ENCODE results near the gene AQP2.
"Not testable (repeated sequence)": the region's sequence is repeated elsewhere in the genome, so short reads cannot be mapped to it uniquely, and the experiment has no call there.

AQP2 gene

DNA sequence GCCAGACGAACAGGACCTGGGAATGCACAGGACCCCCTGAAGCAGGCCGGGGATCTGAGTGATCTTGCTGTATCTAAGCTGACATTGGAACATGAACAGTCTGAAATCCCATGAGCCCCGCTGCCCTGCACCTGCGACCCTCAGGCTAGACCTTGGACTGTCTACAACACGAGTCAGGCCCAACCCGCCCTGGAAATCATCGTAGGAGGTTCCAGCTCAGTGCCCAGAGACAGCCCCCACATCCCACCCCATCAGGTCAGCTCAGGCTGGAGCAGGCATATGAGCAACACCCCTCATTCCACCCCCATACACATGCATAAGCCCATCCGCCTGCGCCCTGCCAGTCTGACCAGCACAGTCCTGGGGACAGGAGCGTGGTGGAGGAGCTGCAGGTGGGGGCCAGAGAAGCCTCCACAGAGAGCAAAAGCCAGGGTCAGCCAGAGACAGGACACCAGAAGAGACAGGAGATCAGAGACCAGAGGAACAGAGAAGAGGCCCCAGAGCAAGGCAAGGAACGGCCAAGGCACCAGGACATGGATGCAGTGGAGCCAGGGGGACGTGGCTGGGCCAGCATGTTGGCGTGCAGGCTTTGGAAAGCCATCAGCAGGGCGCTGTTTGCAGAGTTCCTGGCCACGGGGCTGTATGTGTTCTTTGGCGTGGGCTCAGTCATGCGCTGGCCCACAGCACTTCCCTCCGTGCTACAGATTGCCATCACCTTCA is 22.3 kb downstream of the AQP2 start, which contains the start of gene AQP6:
Gene AQP6 (plus strand): TSS at position 307 of the 720 bp plus-strand sequence. CDS start 227 bp downstream, at position 534.
- DNase-seq: no peak

GRCh38 chr12:49973361-49973830 is 22.9 kb downstream of the AQP2 start:
- no peak for DNase-seq

DNA sequence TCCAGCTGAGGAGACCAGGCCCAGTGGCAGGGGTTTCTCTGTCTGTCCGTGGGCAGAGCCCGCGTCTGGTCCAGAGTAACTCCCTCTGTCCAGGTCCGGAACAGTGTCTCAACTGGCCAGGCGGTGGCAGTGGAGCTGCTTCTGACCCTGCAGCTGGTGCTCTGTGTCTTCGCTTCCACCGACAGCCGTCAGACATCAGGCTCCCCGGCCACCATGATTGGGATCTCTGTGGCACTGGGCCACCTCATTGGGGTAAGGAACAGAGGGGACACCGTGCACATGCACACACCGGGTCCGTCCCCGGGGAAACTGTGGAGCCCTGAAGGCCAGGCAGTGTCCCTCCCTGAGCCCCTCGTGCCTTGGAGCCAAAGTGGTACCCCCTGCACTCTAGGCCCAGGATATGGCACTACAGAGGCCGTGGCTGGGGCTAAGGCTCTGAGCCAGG is 23.7 kb downstream of the AQP2 start:
- no peak for DNase-seq

DNA sequence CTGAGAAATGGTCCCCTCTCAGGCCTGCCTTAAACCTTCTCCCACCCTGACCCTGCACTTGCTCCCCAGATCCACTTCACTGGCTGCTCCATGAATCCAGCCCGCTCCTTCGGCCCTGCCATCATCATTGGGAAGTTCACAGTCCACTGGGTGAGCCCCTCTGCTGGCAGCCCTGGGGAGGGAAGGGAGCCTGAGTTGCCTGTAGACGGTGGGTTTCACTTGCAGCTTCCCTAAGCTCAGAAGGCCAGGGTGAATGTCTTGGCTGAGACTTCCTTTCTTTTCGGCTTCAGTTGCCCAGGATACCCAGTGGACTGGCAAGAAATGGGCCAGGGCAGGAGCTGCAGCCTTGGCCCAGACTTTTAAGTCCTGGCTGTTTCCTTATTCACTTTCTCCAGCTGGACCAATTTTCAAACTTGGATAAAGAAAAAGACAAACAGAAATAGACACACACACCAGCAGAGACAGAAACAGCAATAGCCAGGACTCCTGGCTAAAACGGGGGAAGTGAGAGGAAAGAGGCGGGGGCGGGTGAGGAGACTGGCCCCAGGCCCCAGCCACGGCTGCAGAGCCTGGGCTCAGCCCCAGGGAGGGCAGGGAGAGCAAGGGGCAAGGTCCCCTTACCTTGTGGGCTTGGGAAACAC is 24.3 kb downstream of the AQP2 start:
- DNase-seq: no peak

DNA sequence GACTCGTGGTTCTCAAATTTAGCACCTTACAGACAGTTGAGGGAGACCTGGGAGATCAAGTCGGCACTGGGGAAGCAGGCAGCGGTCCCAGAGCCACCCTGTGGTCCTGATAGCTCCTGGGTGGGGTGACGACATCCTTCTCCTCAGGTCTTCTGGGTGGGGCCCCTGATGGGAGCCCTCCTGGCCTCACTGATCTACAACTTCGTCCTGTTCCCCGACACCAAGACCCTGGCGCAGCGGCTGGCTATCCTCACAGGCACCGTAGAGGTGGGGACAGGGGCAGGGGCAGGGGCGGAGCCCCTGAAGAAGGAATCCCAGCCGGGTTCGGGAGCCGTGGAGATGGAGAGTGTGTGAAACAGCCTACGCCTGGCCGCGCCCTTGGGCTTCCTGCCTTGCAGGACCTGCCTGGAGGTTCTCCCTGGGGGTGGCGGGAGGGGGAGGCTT is 24.8 kb downstream of the AQP2 start:
- no peak for DNase-seq

DNA sequence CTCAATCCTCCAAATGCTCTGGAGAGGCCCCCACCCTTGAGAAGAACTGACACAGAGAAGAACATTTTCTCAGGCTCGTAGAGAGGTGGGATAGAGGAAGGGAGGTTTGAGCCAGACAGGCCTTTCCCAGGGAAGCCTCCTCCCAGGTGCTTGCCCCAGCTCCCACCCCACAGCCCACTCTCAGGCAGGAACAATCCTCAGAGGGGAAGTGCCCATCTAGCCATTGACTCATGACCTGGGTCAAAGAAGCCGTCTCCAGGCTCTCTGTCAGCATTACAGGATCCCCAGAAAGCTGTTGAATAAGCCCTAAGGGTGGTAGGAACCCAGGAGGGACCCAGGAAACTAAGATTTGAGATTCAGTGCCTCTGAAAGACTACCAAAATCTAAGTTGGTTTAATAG is 26.0 kb downstream of the AQP2 start:
- DNase-seq: no peak

- no peak for DNase-seq
These were observed 27.6 kb downstream of the AQP2 start for GRCh38 chr12:49978125-49978524.

DNA sequence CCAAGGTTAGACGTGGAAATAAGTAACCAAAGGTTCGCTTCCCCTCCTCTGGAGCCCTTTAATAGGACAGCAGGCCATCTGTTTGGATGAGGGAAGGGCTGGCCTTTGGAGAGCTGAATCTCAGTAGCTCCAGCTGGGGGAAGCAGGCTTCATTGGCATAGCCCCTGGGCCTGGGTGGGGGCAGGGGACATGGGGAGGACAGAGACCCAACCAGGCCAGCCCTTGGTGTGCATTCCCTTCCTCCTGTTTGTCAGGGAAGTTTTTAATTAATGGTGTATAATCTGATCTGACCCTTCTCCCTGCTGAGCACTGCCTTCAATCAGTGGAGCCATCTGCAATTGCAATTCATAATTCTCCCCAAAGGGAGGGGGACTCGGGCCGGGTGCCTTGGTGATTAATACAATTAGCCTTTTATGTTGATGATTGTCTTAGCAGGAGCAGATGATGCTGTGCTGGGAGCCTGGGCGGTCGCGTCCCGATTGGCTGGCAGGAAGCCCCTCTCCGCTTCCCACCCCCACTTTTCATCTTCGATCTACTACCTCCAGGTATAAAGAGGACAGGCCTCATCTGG is 28.6 kb downstream of the AQP2 start:
- DNase-seq: no peak

DNA sequence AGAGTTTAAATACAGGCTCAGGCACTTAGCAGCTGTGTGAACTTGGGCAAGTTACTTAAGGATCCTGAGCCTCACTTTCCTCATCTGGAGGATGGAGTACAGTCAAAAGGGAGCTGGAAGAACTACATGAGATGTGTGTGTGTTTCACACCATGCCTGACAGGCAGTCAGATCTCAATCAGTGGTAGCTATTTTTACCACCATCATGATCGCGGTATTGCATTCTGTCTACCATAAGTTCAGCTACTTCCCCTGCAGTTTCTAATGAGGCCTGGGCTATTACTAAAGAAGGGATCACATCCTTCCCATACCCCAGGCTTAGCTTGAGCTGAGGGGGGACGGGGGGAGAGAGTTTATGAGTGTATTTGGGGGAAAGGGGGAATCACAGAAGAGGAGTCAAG is 29.3 kb downstream of the AQP2 start:
- no peak for DNase-seq

DNA sequence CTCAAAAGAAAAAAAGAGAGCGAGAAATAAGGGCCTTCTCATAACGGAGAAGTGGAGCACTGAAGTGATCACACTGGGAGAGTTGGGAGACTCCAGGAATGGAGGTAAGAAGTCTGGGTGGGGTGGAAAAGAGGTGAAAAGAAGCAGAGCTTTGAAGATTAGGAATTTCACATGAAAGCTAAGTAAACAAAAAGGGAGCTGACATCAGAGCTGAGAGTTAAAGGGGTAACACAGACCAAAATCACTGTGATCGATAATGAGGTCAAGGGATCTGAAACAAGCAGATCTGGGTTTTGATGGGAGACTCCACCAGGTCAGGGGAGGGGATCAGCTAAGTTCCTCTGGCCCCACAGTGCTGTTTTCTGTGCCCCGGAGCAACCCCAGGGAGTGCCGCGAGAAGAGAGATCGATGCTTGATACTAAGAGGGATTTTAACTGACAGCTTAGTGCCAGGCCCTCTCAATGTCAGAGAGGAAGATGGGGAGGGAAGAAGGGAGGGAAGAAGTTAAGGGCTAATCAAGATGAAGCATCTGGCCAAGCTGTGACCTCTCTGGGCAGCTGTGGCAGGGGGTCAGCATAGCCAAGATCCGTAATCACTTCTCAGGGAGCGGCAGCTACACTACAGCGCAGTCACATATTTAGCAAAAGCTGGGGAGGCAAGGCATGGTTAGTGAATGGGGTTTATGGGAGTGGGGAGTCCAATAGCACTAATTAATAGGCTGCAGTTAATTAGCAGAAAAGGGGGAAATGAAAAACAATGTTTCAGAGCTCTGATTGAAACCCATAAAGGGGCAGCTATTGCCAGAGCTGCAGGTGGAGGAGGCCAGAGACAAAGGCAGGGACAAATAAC is 30.2 kb downstream of the AQP2 start:
- no peak for DNase-seq

DNA sequence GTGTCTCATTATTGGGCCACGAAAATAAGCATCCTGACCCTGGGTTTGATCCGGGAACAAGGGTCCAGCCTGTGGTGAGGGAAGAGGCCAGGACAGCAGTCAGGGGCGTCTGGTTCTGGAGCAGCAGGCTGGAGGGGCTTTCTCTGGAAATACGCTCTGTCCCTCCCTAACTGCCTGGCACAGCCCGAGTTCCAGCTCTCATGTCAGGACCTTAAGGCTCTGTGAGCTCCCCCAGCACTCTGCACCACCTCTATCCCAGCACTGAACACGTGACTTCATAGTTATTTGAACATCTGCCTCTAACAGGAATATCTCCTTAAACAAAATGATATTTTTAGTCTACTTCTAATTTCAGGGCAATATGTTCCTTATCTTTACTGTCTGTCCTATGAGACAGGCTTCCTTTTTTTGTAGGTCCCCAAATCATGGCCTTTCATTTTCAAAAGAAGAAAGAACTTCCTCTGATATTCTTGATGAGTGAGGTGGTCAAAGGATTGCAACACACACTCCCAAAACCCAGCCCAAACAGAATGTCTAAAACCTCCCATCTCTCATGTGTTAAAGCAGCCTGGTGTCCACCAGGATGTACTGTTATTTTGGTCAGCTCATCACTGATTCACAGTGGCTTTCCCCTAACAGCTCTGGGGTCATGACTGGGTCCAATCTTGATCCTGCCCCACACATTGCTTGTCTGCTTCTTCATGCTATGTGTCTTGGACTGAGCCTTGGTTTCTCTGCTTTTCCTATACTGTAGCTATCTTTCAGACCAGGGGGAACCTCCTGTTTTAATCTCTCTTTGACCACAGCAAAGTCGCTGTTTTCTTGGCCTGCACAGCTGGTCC is 31.9 kb downstream of the AQP2 start:
- DNase-seq: no peak

GRCh38 chr12:49983892-49984291 is 33.4 kb downstream of the AQP2 start:
- no peak for DNase-seq

DNA sequence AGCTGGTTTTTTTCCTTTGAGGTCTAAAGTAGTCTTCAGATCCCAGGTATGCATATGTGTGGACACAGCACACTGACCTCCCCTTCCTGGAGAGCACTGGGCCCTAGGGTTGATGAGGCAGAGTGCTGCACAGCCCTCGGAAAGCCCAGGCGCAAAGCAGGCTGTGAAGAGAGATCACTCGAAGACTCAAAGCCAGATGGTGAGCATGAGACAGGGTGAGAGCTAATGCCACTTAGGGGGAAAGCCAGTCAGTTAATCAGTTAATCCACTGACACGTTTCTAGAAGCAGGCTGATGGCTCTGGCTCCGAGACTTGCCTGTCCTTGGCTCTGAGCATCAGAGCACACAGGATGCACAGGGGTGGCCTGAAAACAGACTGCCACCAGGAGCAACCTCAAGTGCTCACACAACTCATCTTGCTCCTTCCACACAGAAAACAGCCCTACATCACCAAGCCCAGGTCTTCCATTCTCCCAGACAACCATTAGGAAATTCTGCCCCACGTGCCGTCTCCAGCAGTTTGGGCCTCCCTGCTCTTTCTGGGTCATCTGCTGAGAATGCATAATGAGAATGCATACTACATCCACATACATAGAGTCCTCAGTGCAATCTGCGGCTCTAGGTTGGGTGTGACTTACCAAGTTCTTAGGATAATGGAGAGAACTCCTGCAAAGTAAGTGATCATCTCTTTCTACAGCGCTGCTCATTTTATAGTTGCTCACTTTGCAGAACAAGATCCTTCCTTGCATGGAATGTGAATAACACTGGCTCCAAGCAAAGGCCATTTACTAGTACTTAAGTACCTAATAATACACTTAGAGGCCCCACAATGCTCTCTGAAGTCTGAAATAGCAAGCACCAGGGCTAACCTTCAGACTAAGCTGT is 34.2 kb downstream of the AQP2 start:
- no peak for DNase-seq

DNA sequence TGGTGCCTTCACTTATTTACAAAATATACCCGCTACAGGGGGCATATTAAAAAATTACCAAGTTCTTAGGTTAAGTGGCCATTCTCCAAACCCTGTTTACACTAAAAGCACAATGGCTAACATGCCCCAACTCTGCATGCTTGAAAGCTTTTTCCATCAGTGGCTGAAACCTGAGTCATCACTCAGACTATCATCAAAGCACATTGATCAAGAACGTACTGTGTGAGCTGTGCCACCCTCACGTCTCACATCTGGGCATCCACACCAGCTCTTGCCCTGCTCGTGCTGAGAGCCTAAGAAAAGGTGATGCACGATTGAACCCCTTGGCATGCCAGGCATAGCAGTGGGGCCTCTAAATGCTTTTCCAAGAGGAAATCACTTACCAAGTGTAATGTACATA is 35.4 kb downstream of the AQP2 start:
- no peak for DNase-seq

GRCh38 chr12:49986476-49986875 is 35.9 kb downstream of the AQP2 start:
- not testable (repeated sequence) for DNase-seq

DNA sequence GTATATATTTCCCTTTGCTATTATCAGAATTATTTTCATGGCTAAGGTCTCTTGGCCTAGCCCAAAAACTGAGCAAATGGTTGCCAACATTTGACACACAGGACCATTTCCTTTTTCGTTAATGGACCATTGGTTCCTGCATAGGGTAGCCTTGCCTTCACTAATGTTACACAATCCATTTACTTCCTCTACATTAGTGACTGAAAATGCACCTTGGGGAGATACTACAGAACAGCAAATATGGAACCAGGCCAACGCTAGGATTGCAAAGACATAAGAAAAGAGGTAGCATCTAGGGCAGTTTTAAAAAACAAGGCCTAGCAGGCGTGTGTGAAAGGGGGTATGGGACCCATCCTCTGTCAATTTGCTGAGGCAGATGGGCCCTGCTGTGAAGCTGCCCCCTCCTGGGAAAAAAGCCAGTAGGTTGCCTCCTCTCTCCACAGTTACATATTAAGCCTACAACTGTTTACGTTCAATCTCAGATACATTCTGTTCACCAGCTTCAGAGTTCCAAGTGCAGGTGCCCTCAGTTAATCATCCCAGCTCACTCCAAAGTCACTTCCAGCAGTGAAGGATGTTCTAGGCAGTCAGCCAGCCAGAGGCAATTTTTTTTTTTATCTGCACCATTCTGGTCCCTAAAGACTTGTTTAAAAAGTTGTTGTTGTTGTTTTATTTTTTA is 37.2 kb downstream of the AQP2 start:
- no peak for DNase-seq

DNA sequence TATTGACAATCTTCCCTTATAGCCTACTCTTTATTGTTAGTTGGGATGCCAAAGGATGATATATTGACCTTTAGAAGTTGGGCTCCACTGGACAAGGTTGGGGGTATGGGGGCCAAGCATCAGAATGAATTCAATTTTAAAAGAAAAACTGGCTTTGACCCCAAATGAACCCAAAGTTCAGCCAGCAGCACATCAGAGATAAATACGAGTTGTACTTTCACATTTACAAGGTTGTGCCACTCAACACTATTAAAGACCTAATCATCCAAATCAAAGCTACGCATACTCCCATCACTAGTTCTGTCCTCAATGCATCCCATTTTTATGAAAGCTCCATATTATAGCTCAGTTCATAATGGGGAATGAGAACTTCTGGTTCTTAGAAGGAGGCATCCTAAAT is 38.9 kb downstream of the AQP2 start:
- not testable (repeated sequence) for DNase-seq

- no peak for DNase-seq
These were observed 39.7 kb downstream of the AQP2 start for GRCh38 chr12:49990273-49990672.

GRCh38 chr12:49998453-49998852 is 47.9 kb downstream of the AQP2 start:
- no peak for DNase-seq

GRCh38 chr12:50003595-50003994 is 53.1 kb downstream of the AQP2 start:
- DNase-seq: no peak

Measured in NCI-H1436 (cell line).